HEK293T (cell line): ENCODE data around the gene TFAP2C.

Experiments
- CTBP1 ChIP-seq: fragments of 450-650 bp; IDR thresholded peaks from 2 replicates; pipeline ENCODE4 v1.6.1; 2016; ENCODE audit warnings: borderline replicate concordance
- ELF4 ChIP-seq: fragments of 450-650 bp; IDR thresholded peaks from 2 replicates; pipeline ENCODE4 v1.6.1; 2017; ENCODE audit warnings: antibody characterized with exemption
- FOXA1 ChIP-seq: fragments of 450-650 bp; IDR thresholded peaks from 2 replicates; pipeline ENCODE4 v1.6.1; 2016; ENCODE audit warnings: mild to moderate bottlenecking
- FOXM1 ChIP-seq: fragments of 450-650 bp; IDR thresholded peaks from 2 replicates; pipeline ENCODE4 v1.6.1; 2017; ENCODE audit warnings: mild to moderate bottlenecking, borderline replicate concordance
- HDGF ChIP-seq: fragments of 450-650 bp; IDR thresholded peaks from 2 replicates; pipeline ENCODE4 v1.6.1; 2017; ENCODE audit warnings: antibody characterized with exemption, borderline replicate concordance
- L3MBTL2 ChIP-seq: fragments of 450-650 bp; conservative IDR thresholded peaks from 2 replicates; pipeline ENCODE4 v1.6.1; 2016; ENCODE audit warnings: mild to moderate bottlenecking
- LEF1 ChIP-seq: fragments of 450-650 bp; IDR thresholded peaks from 2 replicates; pipeline ENCODE4 v1.6.1; 2017; ENCODE audit warnings: mild to moderate bottlenecking, borderline replicate concordance
- SP1 ChIP-seq: fragments of 450-650 bp; IDR thresholded peaks from 2 replicates; pipeline ENCODE4 v1.6.1; 2017
- SUZ12 ChIP-seq: fragments of 450-650 bp; IDR thresholded peaks from 2 replicates; pipeline ENCODE4 v1.6.1; 2016; ENCODE audit warnings: mild to moderate bottlenecking
- TARDBP ChIP-seq: fragments of 450-650 bp; IDR thresholded peaks from 2 replicates; pipeline ENCODE4 v1.6.1; 2016
- TF ChIP-seq, protein P1 (sequence below): fragments of 450-650 bp; IDR thresholded peaks from 2 replicates; pipeline ENCODE4 v1.6.1; 2016

GRCh38 chr20:56580226-56580625 lies 48.9 kb upstream of the TFAP2C start:
- no peak for TF ChIP-seq L3MBTL2
- no peak for TF ChIP-seq FOXA1
- no peak for TF ChIP-seq FOXM1
- no peak for TF ChIP-seq SP1
- no peak for TF ChIP-seq ELF4
- TF ChIP-seq LEF1: no peak
- TF ChIP-seq HDGF: no peak
- TF ChIP-seq, protein P1, sequence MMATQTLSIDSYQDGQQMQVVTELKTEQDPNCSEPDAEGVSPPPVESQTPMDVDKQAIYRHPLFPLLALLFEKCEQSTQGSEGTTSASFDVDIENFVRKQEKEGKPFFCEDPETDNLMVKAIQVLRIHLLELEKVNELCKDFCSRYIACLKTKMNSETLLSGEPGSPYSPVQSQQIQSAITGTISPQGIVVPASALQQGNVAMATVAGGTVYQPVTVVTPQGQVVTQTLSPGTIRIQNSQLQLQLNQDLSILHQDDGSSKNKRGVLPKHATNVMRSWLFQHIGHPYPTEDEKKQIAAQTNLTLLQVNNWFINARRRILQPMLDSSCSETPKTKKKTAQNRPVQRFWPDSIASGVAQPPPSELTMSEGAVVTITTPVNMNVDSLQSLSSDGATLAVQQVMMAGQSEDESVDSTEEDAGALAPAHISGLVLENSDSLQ: no peak
- TF ChIP-seq SUZ12: no peak
- TF ChIP-seq TARDBP: no peak
- TF ChIP-seq CTBP1: no peak
